Aorta (tissue), 5 donors: Measurements from ENCODE around the gene PPP2R1B. TPM values are rescaled to one million over a fixed set of nuclear protein-coding genes. Genes with fewer than 3 reads are reported as not detected.

Experiments
- ATAC-seq: fragments of 200-7000 bp; cut with Tn5 transposase; one replicate; pipeline ENCODE4 v1.9.1; 2022; ENCODE audit warnings: moderate library complexity; ENCODE audit not compliant: low FRiP score
- DNase-seq, 2 donors: peaks; one replicate each; pipeline ENCODE4 v3.0.0-alpha.2; 2020
- H3K27ac ChIP-seq, 2 donors: one replicate each; pipeline ENCODE4 v1.5.1; 2013; ENCODE audit warnings: low read length in 2 of 2, mild to moderate bottlenecking in 2 of 2, moderate library complexity in 2 of 2, control low read depth in 1 of 2, inconsistent platforms in 1 of 2, low read depth in 1 of 2
- H3K27me3 ChIP-seq, 2 donors: one replicate each; pipeline ENCODE4 v1.6.1; 2013; ENCODE audit warnings: control low read depth in 1 of 2, low read length in 1 of 2, mild to moderate bottlenecking in 1 of 2, moderate library complexity in 1 of 2; ENCODE audit not compliant: insufficient read depth in 2 of 2, control insufficient read depth in 1 of 2
- H3K36me3 ChIP-seq, 2 donors: one replicate each; pipeline ENCODE4 v1.6.1; 2013; ENCODE audit warnings: control low read depth in 1 of 2, low read length in 1 of 2, mild to moderate bottlenecking in 1 of 2; ENCODE audit not compliant: insufficient read depth in 2 of 2, control insufficient read depth in 1 of 2
- H3K4me1 ChIP-seq, 2 donors: one replicate each; pipeline ENCODE4 v1.6.1; 2013; ENCODE audit warnings: low read length in 2 of 2, control low read depth in 1 of 2, mild to moderate bottlenecking in 1 of 2, moderate library complexity in 1 of 2; ENCODE audit not compliant: insufficient read depth in 2 of 2, control insufficient read depth in 1 of 2
- H3K4me3 ChIP-seq, 2 donors: one replicate each; pipeline ENCODE4 v1.5.1; 2013; ENCODE audit warnings: low read length in 2 of 2, control low read depth in 1 of 2, mild to moderate bottlenecking in 1 of 2
- H3K9me3 ChIP-seq: one replicate; pipeline ENCODE4 v1.6.1; 2013; ENCODE audit warnings: mild to moderate bottlenecking, low read length; ENCODE audit not compliant: control insufficient read depth
- WGBS, 2 donors: extraction: QIAGEN DNeasy Blood & Tissue Kit; methylation state at CpG; one replicate each; pipeline ENCODE4 v1.1.7; 2013; 5-methylcytosine and 5-hydroxymethylcytosine counted together
- intact Hi-C, 2 donors: fragments of 100-400 bp; cut with DNase I; formaldehyde crosslinking; loops; one replicate each; pipeline versions ENCODE4 v1.14.2 to v1.15.0; 2022
- polyA plus RNA-seq, 2 donors: library from polyadenylated mRNA; stranded (reverse); fragments of 200-250 nt; gene quantifications; one replicate each; pipeline ENCODE4 v1.2.3, GENCODE V29; 2013
- total RNA-seq, 2 donors: library from RNA; stranded (reverse); fragmentation: NEBNext Ultra II Directional; extraction: Animal tissue kit (Norgen Biotek cat#: 25700); gene quantifications; one replicate each; pipeline ENCODE4 v1.2.1, GENCODE V29; 2021
- donor health status: healthy with polysubstance abuse.
- donor health status: Bipolar disorder and iron deficiency.
- donor health status: DM: no; HTN: no; CAD: no.
- donor health status: DM: no; HTN: no; CAD: no.
- donor health status: DM: yes; HTN: yes; CAD: no.

Gene PPP2R1B
- total and polyA plus RNA-seq, 4 donors = 3.5 to 27.2 (median 14.7) TPM

- intact Hi-C loops = no loop called here
- Histone ChIP-seq H3K27ac (no peak overlapping the region), H3K4me3 (no peak overlapping the region), H3K36me3 (peaks cover 0 to 2% of the 10 kb centered on the region in 2 donors), H3K27me3 (no peaks in the 10 kb centered on the region), H3K9me3 (no peaks in the 10 kb centered on the region), H3K4me1 (no peaks in the 10 kb centered on the region)
- ATAC-seq (no peak), DNase-seq (no peak)
- 91 to 95% methylated on average over 6 of the region's 6 CpGs for WGBS, 2 donors
Measured at GRCh38 chr11:111693224-111693937, 72.8 kb downstream of the PPP2R1B start.

GRCh38 chr11:111691741-111692140 lies 74.4 kb downstream of the PPP2R1B start:
- H3K27me3 ChIP-seq = no peaks in the 10 kb centered on the region
- peaks cover 0 to 4% of the 10 kb centered on the region in 2 donors for H3K36me3 ChIP-seq
- H3K4me1 ChIP-seq = no peaks in the 10 kb centered on the region
- no peaks in the 10 kb centered on the region for H3K9me3 ChIP-seq
- no peak overlapping the region for H3K27ac ChIP-seq
- intact Hi-C loops = no loop called here
- ATAC-seq (no peak), DNase-seq (no peak)
- WGBS, 2 donors = 89 to 92% methylated on average over 3 of the region's 3 CpGs
- no peak overlapping the region for H3K4me3 ChIP-seq

GRCh38 chr11:111691176-111691575 lies 75.0 kb downstream of the PPP2R1B start:
- Histone ChIP-seq H3K4me1 (no peaks in the 10 kb centered on the region), H3K4me3 (no peak overlapping the region), H3K27me3 (no peaks in the 10 kb centered on the region), H3K27ac (no peak overlapping the region), H3K9me3 (no peaks in the 10 kb centered on the region), H3K36me3 (peaks cover 0 to 4% of the 10 kb centered on the region in 2 donors)
- 94 to 100% methylated on average over 2 of the region's 2 CpGs for WGBS, 2 donors
- DNase-seq (no peak), ATAC-seq (no peak)
- intact Hi-C loops = no loop called here

- peaks cover 0 to 2% of the 10 kb centered on the region in 2 donors for H3K36me3 ChIP-seq
- H3K27me3 ChIP-seq = no peaks in the 10 kb centered on the region
- intact Hi-C loops = no loop called here
- ATAC-seq (no peak), DNase-seq (no peak)
- 93 to 94% methylated on average over 7 of the region's 7 CpGs for WGBS, 2 donors
- no peaks in the 10 kb centered on the region for H3K9me3 ChIP-seq
- no peaks in the 10 kb centered on the region for H3K4me1 ChIP-seq
- H3K4me3 ChIP-seq = no peak overlapping the region
- no peak overlapping the region for H3K27ac ChIP-seq
Measured at GRCh38 chr11:111688013-111688412, 78.2 kb downstream of the PPP2R1B start.

GRCh38 chr11:111684251-111684650 lies 81.9 kb downstream of the PPP2R1B start:
- H3K4me3 ChIP-seq = no peak overlapping the region
- no peaks in the 10 kb centered on the region for H3K27me3 ChIP-seq
- ATAC-seq (no peak), DNase-seq (no peak)
- WGBS, 2 donors = 72 to 77% methylated on average over 2 of the region's 2 CpGs
- H3K4me1 ChIP-seq = no peaks in the 10 kb centered on the region
- H3K27ac ChIP-seq = no peak overlapping the region
- no peaks in the 10 kb centered on the region for H3K9me3 ChIP-seq
- peaks cover 0 to 2% of the 10 kb centered on the region in 2 donors for H3K36me3 ChIP-seq
- intact Hi-C loops = no loop called here

GRCh38 chr11:111683806-111684205 lies 82.4 kb downstream of the PPP2R1B start:
- Histone ChIP-seq H3K27ac (no peak overlapping the region), H3K4me3 (no peak overlapping the region), H3K36me3 (peaks cover 0 to 2% of the 10 kb centered on the region in 2 donors), H3K4me1 (no peaks in the 10 kb centered on the region), H3K9me3 (no peaks in the 10 kb centered on the region), H3K27me3 (no peaks in the 10 kb centered on the region)
- WGBS, 2 donors = 80 to 84% methylated on average over 3 of the region's 3 CpGs
- intact Hi-C loops = no loop called here
- ATAC-seq = no peak
- no peak for DNase-seq

GRCh38 chr11:111680486-111681175 lies 85.6 kb downstream of the PPP2R1B start:
- Histone ChIP-seq H3K9me3 (no peaks in the 10 kb centered on the region), H3K36me3 (no peaks in the 10 kb centered on the region), H3K4me1 (no peaks in the 10 kb centered on the region), H3K4me3 (no peak overlapping the region), H3K27ac (no peak overlapping the region), H3K27me3 (no peaks in the 10 kb centered on the region)
- 94 to 98% methylated on average over 3 of the region's 3 CpGs for WGBS, 2 donors
- intact Hi-C loops = no loop called here
- ATAC-seq (no peak), DNase-seq (no peak)
